HCT116 (cell line): ENCODE results near the gene ZSCAN23. TPM values are rescaled to one million over a fixed set of nuclear protein-coding genes. Genes with fewer than 3 reads are reported as not detected.

Experiments
- ATAC-seq: fragments of 200-7000 bp; cut with Tn5 transposase; 2 replicates; pipeline ENCODE4 v1.9.1; 2020; ENCODE audit warnings: mild to moderate bottlenecking, moderate library complexity
- BruUV-seq: library from RNA; stranded (reverse); fragments of 400-500 nt; replicated peaks from 2 replicates; lab custom pipeline; 2021; lab: Mats Ljungman, UMichigan
- CTCF ChIA-PET: fragments of 300-600 bp; sonication (Branson Sonifier 250); formaldehyde crosslinking; loops from one replicate; lab custom pipeline; 2021; ENCODE audit warnings: antibody characterized with exemption; lab: Charles Lee
- POLR2A ChIA-PET: fragments of 300-600, 350-600 bp; sonication (Branson Sonifier 250); formaldehyde crosslinking; loops from one replicate; lab custom pipeline; 2021; ENCODE audit warnings: antibody characterized with exemption; lab: Charles Lee
- RAD21 ChIA-PET, 2 experiments: fragments of 300-600 bp; sonication (Branson Sonifier 250); formaldehyde crosslinking; loops; one replicate each; lab custom pipeline; 2023; ENCODE audit warnings: low total read pairs in 2 of 2; ENCODE audit not compliant: uncharacterized antibody in 2 of 2, unreplicated experiment in 2 of 2, low non-redundant PET in 1 of 2; lab: Charles Lee
- DNase-seq: peaks from one replicate; pipeline ENCODE4 v3.0.0-alpha.2; 2010; ENCODE audit warnings: low read depth, low spot score
- H2AFZ ChIP-seq: fragments of 200-600 bp; shearing (Covaris generic), sonication (generic); 2 replicates; pipeline ENCODE4 v1.6.1; 2017; ENCODE audit warnings: low read depth, mixed run types, mixed read lengths, antibody characterized with exemption, low read length; ENCODE audit not compliant: poor library complexity, severe bottlenecking
- H3K27ac ChIP-seq: 2 replicates; pipeline ENCODE4 v1.5.1; 2012; ENCODE audit warnings: low read depth, low read length
- H3K27me3 ChIP-seq: fragments of 200-600 bp; sonication (generic); 2 replicates; pipeline ENCODE4 v1.6.1; 2016; ENCODE audit warnings: mixed run types, low read length, mixed read lengths; ENCODE audit not compliant: insufficient read depth
- H3K36me3 ChIP-seq, 2 experiments: fragments of 200-500 bp in 1 of 2; fragments of 200-600 bp in 1 of 2; sonication (Bioruptor generic) in 1 of 2; sonication (generic) in 1 of 2; 2 replicates each; pipeline versions ENCODE4 v1.5.1 to v1.6.1; 2014 to 2016; ENCODE audit warnings: low read length in 2 of 2, inconsistent platforms in 1 of 2, mixed read lengths in 1 of 2, mixed run types in 1 of 2; ENCODE audit not compliant: insufficient read depth in 2 of 2, control insufficient read depth in 1 of 2
- H3K4me1 ChIP-seq, 2 experiments: fragments of 200-600 bp in 1 of 2; sonication (generic) in 1 of 2; 2 replicates each; pipeline versions ENCODE4 v1.5.1 to v1.6.1; 2012 to 2017; ENCODE audit warnings: low read length in 2 of 2, inconsistent platforms in 1 of 2, mild to moderate bottlenecking in 1 of 2, mixed read lengths in 1 of 2, mixed run types in 1 of 2, moderate library complexity in 1 of 2; ENCODE audit not compliant: insufficient read depth in 2 of 2, control insufficient read depth in 1 of 2
- H3K4me2 ChIP-seq: fragments of 200-600 bp; sonication (generic); 2 replicates; pipeline ENCODE4 v1.6.1; 2017; ENCODE audit warnings: mixed run types, low read length, mixed read lengths
- H3K4me3 ChIP-seq, 2 experiments: fragments of 200-600 bp in 1 of 2; sonication (generic) in 1 of 2; replicated peaks in 1 of 2; 2 replicates each; pipeline ENCODE4 v1.5.1; 2011 to 2016; ENCODE audit warnings: low read length in 2 of 2, control low read depth in 1 of 2, low read depth in 1 of 2, mild to moderate bottlenecking in 1 of 2, mixed read lengths in 1 of 2, mixed run types in 1 of 2
- H3K79me2 ChIP-seq: fragments of 200-600 bp; sonication (generic); 2 replicates; pipeline ENCODE4 v1.6.1; 2017; ENCODE audit warnings: mild to moderate bottlenecking, mixed run types, low read length, moderate library complexity, mixed read lengths; ENCODE audit not compliant: insufficient read depth
- H3K9ac ChIP-seq: fragments of 200-600 bp; sonication (generic); 2 replicates; pipeline ENCODE4 v1.6.1; 2016; ENCODE audit warnings: low read length, mixed read lengths
- H3K9me2 ChIP-seq: fragments of 200-600 bp; sonication (generic), shearing (Covaris generic); 2 replicates; pipeline ENCODE4 v1.6.1; 2017; ENCODE audit warnings: mixed run types, mild to moderate bottlenecking, moderate library complexity; ENCODE audit not compliant: insufficient read depth
- H3K9me3 ChIP-seq, 2 experiments: fragments of 200-500 bp in 1 of 2; fragments of 200-600 bp in 1 of 2; sonication (Bioruptor generic) in 1 of 2; sonication (generic) in 1 of 2; 2 replicates each; pipeline ENCODE4 v1.6.1; 2014 to 2017; ENCODE audit warnings: low read length in 2 of 2, mixed read lengths in 2 of 2, inconsistent platforms in 1 of 2, low read depth in 1 of 2, mild to moderate bottlenecking in 1 of 2, mixed run types in 1 of 2, moderate library complexity in 1 of 2; ENCODE audit not compliant: control insufficient read depth in 1 of 2, insufficient read depth in 1 of 2
- H4K20me1 ChIP-seq: fragments of 200-600 bp; sonication (generic), shearing (Covaris generic); 2 replicates; pipeline ENCODE4 v1.6.1; 2017; ENCODE audit warnings: mixed run types, mild to moderate bottlenecking, moderate library complexity; ENCODE audit not compliant: insufficient read depth
- ATF3 ChIP-seq: IDR thresholded peaks from 2 replicates; pipeline ENCODE4 v1.6.1; 2012
- CBX3 ChIP-seq: IDR thresholded peaks from 2 replicates; pipeline ENCODE4 v1.6.1; 2012; ENCODE audit warnings: low read depth
- CEBPB ChIP-seq: IDR thresholded peaks from 2 replicates; pipeline ENCODE4 v1.6.1; 2012; ENCODE audit warnings: low read depth
- EZH2phosphoT487 ChIP-seq: fragments of 200-600 bp; IDR thresholded peaks from 2 replicates; pipeline ENCODE4 v1.6.1; 2018; ENCODE audit warnings: antibody characterized with exemption, borderline replicate concordance
- FOSL1 ChIP-seq: IDR thresholded peaks from 2 replicates; pipeline ENCODE4 v1.6.1; 2012; ENCODE audit warnings: low read depth
- JUND ChIP-seq: IDR thresholded peaks from 2 replicates; pipeline ENCODE4 v1.6.1; 2012
- RAD21 ChIP-seq: IDR thresholded peaks from 2 replicates; pipeline ENCODE4 v1.6.1; 2012; ENCODE audit warnings: low read depth, mild to moderate bottlenecking
- SP1 ChIP-seq: IDR thresholded peaks from 2 replicates; pipeline ENCODE4 v1.6.1; 2012; ENCODE audit warnings: low read depth
- TCF7L2 ChIP-seq: IDR thresholded peaks from 2 replicates; pipeline ENCODE4 v1.7.0; 2011; ENCODE audit warnings: borderline replicate concordance, inconsistent platforms; ENCODE audit not compliant: insufficient read depth, insufficient read length; ENCODE audit errors: extremely low read depth
- ZFX ChIP-seq: fragments of 450-650 bp; IDR thresholded peaks from 2 replicates; pipeline ENCODE4 v1.6.1; 2017
- intact Hi-C: fragments of 100-400 bp; cut with micrococcal nuclease; formaldehyde crosslinking; loops from 2 replicates; pipeline ENCODE4 v1.10.0; 2022
- total RNA-seq: library from RNA; stranded (reverse); gene quantifications from one replicate; pipeline ENCODE4 v1.2.1, GENCODE V29; 2021; ENCODE audit not compliant: unreplicated experiment
- TF ChIP-seq, protein P1 (sequence below), 3 experiments: fragments of 200-600 bp in 1 of 3; sonication (generic) in 1 of 3; IDR thresholded peaks in 2 of 3; conservative IDR thresholded peaks in 1 of 3; 2 replicates each; pipeline ENCODE4 v1.5.1; 2012 to 2017; ENCODE audit warnings: low read depth in 2 of 3, low read length in 2 of 3, antibody characterized with exemption in 1 of 3, borderline replicate concordance in 1 of 3, control low read depth in 1 of 3, mild to moderate bottlenecking in 1 of 3, mixed read lengths in 1 of 3, mixed run types in 1 of 3, moderate library complexity in 1 of 3; ENCODE audit not compliant: insufficient read depth in 1 of 3
- TF ChIP-seq, protein P2 (sequence below): IDR thresholded peaks from 2 replicates; pipeline ENCODE4 v1.6.1; 2012; ENCODE audit warnings: low read depth

ZSCAN23 gene
- total RNA-seq, 1 experiment from 2014 or later, result not detected

DNA sequence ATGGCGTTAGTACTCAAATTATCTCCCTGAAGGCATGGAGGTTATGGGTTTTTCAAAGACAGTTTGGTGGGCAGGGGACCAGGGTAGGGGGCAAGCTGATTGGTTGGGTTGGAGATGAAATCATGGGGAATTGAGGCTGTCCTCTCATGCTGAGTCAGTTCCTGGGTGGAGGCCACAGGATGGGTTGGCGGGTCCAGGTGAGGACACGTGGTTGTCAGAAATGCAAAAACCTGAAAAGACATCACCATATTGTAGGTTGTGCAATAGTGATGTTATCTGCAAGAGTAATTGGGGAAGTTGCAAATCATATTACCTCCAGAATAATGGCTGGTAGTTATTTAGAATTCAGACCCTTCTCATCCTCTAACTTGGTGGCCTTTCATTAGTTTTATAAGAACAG lies 42.2 kb upstream of the ZSCAN23 start:
- no peaks in the 10 kb centered on the region for H4K20me1 ChIP-seq
- ChIA-PET POLR2A (no interaction called here), RAD21 (no interaction called here), CTCF (no interaction called here)
- no peaks in the 10 kb centered on the region for H3K36me3 ChIP-seq
- DNase-seq, result no peak
- TF ChIP-seq TCF7L2, result no peak
- TF ChIP-seq, protein P1, sequence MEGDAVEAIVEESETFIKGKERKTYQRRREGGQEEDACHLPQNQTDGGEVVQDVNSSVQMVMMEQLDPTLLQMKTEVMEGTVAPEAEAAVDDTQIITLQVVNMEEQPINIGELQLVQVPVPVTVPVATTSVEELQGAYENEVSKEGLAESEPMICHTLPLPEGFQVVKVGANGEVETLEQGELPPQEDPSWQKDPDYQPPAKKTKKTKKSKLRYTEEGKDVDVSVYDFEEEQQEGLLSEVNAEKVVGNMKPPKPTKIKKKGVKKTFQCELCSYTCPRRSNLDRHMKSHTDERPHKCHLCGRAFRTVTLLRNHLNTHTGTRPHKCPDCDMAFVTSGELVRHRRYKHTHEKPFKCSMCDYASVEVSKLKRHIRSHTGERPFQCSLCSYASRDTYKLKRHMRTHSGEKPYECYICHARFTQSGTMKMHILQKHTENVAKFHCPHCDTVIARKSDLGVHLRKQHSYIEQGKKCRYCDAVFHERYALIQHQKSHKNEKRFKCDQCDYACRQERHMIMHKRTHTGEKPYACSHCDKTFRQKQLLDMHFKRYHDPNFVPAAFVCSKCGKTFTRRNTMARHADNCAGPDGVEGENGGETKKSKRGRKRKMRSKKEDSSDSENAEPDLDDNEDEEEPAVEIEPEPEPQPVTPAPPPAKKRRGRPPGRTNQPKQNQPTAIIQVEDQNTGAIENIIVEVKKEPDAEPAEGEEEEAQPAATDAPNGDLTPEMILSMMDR (IDR thresholded peaks at IDR 0.05 in 2 of 3, conservative IDR thresholded peaks at IDR 0.05 in 1 of 3; ENCODE audit: borderline replicate concordance in 1 of 3, insufficient read depth in 1 of 3, low read depth in 2 of 3, low read length in 2 of 3), result no peak
- TF ChIP-seq CBX3, result no peak
- TF ChIP-seq CEBPB, result no peak
- TF ChIP-seq JUND, result no peak
- no peak for TF ChIP-seq FOSL1
- no peak for TF ChIP-seq RAD21
- TF ChIP-seq ZFX, result no peak
- no peak for TF ChIP-seq EZH2phosphoT487
- no peak for TF ChIP-seq ATF3
- TF ChIP-seq, protein P2, sequence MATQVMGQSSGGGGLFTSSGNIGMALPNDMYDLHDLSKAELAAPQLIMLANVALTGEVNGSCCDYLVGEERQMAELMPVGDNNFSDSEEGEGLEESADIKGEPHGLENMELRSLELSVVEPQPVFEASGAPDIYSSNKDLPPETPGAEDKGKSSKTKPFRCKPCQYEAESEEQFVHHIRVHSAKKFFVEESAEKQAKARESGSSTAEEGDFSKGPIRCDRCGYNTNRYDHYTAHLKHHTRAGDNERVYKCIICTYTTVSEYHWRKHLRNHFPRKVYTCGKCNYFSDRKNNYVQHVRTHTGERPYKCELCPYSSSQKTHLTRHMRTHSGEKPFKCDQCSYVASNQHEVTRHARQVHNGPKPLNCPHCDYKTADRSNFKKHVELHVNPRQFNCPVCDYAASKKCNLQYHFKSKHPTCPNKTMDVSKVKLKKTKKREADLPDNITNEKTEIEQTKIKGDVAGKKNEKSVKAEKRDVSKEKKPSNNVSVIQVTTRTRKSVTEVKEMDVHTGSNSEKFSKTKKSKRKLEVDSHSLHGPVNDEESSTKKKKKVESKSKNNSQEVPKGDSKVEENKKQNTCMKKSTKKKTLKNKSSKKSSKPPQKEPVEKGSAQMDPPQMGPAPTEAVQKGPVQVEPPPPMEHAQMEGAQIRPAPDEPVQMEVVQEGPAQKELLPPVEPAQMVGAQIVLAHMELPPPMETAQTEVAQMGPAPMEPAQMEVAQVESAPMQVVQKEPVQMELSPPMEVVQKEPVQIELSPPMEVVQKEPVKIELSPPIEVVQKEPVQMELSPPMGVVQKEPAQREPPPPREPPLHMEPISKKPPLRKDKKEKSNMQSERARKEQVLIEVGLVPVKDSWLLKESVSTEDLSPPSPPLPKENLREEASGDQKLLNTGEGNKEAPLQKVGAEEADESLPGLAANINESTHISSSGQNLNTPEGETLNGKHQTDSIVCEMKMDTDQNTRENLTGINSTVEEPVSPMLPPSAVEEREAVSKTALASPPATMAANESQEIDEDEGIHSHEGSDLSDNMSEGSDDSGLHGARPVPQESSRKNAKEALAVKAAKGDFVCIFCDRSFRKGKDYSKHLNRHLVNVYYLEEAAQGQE, result no peak
- no peak for TF ChIP-seq SP1
- no peaks in the 10 kb centered on the region for H3K27me3 ChIP-seq
- intact Hi-C loops, result no loop called here
- no peaks in the 10 kb centered on the region for H3K79me2 ChIP-seq
- ATAC-seq, result no peak
- H3K9me3 ChIP-seq, result no peaks in the 10 kb centered on the region
- no TSS peak for BruUV-seq
- H3K9ac ChIP-seq, result no peak overlapping the region
- H3K4me3 ChIP-seq, result no peak overlapping the region
- no peaks in the 10 kb centered on the region for H3K9me2 ChIP-seq
- peaks cover 6 to 13% of the 10 kb centered on the region in 2 experiments; a peak in 3 of 4 replicates for H3K4me1 ChIP-seq
- no peak overlapping the region for H2AFZ ChIP-seq
- H3K4me2 ChIP-seq, result no peak overlapping the region
- no peak overlapping the region for H3K27ac ChIP-seq
